ENCODE results near the gene TNNI3K.

The TNNI3K gene

DNA sequence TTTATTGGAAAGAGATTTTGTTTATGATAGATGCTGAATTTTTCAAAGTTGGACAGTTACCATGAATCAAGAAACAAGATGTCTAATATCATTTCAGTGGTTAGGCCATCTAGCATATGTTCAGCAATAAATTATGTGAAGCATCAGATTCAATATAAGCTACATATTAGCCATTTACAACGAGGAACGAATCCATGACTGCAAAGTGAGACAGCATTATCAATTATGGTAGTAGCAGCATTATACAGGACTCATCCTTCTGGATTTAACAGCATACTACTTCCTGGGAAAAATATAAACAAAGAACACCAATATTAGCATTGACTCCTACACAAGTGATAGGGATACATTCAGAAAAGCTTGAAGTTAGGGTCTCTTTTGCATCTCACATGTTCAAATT is 218.1 kb downstream of the TNNI3K start:
- no peak for FAIRE-seq

GRCh38 chr1:74455390-74455789 is 220.2 kb downstream of the TNNI3K start:
- no peak for FAIRE-seq

DNA sequence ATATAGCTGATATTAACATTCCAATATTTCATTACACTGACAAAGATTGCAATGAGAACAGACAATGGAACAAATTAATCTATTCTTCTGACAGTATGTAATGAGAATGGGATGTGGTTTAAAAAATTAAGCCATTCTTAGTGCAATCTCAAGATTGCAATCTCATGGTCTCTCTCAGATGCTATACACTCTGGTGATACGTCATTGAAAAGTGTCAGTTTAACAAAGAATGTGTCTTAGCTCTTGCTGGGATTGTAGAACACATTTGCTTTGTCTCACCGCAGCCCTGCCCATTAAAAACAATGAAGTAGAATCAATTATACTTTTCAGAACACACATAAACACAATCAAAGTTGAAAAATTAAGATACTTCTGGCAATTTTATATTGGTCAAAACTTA is 222.1 kb downstream of the TNNI3K start:
- no peak for FAIRE-seq

GRCh38 chr1:74463333-74463988 is 228.3 kb downstream of the TNNI3K start:
- FAIRE-seq: no peak

- no peak for FAIRE-seq
Observed at GRCh38 chr1:74464037-74464436, 228.8 kb downstream of the TNNI3K start.

DNA sequence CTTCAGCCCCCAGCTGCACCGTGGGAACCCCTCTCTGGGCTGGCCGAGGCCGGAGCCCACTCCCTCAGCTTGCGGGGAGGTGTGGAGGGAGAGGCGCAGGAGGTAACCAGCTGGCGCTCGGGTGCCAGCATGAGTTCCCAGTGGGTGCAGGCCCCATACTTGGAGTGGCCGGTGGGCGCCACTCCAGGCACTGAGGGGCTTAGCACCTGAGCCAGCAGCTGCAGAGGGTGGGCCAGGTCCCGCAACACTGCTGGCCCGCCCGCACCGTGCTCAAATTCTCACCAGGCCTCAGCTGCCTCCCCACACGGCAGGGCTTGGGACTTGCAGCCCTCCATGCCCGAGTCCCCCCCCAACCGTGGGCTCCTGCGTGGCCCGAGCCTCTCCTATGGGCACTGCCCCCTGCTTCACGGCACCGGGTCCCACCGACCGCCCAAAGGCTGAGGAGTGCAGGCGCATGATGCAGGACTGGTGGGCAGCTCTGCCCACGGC is 230.1 kb downstream of the TNNI3K start:
- FAIRE-seq: no peak

DNA sequence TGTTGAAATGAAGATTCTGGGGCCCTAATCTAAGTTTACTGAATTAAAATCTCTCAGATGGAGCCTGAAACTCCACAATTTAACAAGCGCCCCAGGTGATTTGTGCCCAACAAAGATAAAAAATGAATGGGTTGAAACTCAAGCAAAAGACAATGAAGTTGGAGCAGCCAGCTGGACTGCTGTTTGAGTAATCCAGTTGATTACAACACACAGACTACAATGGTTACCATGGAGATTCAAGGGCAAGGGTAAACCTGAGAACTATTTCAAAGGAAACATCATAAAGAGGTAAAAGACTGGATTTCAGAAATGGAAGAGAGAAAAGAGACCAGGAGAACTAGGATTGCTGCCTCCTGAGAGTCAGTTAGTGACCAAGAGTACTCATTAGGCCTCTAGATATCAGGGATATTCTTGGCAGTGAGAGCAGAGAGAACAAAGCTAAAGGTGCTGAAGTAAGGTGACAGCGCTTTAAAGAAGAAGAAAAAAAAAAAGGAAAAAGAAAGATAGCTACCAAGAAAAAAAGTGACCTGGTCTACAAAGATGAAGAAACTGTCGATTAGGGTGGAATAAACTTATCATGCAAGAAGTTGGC is 232.7 kb downstream of the TNNI3K start:
- no peak for FAIRE-seq

DNA sequence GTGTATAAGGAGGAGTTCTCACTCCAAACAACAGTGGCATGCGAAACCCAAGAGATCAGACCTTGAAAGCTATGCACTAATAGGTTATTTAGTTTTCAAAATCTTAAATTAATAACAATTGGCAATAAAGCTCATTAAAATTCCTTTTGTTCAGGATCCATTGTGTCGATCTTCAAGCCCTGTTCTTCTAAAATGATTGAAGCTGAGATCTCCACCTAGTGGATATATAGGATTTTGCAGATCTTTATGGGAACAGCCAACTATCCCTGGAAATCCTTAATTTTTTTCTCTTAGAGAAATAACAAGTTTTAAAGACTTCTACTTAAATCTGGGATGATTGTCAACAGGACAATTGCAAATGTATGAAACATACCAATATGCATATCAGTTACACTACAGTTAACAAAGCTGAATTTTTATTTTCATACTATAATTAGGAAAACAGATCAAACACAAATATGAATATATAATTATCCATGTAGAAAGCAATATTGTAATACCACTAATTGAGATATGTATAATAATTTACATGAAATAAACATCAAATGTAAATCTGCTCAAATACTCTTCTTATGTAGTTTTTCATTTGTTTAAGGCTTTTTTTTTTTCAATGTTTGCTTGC is 233.9 kb downstream of the TNNI3K start:
- FAIRE-seq: no peak

- FAIRE-seq: no peak
Observed at GRCh38 chr1:74470251-74470650, 235.1 kb downstream of the TNNI3K start.

DNA sequence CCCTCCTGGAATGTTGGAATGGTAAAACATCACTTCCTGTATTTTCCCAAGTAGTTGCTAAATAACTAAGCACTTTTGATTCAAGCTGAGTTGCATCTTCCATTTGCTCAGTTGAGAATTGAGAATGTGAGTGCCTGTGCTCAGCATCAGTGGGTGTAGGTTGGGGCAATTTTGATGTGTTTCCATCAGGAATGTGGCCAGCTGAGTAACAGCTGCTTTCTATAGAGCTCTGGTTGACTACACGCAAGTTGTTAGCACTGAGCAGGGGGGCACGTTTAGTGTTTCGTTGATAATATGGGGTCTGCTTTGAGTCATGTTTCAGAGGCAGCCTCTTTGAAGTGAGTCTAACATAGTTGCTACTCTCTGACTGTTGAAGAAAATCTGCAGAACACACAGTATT is 235.7 kb downstream of the TNNI3K start:
- no peak for FAIRE-seq

- no peak for FAIRE-seq
Observed at GRCh38 chr1:74471470-74471869, 236.3 kb downstream of the TNNI3K start.

DNA sequence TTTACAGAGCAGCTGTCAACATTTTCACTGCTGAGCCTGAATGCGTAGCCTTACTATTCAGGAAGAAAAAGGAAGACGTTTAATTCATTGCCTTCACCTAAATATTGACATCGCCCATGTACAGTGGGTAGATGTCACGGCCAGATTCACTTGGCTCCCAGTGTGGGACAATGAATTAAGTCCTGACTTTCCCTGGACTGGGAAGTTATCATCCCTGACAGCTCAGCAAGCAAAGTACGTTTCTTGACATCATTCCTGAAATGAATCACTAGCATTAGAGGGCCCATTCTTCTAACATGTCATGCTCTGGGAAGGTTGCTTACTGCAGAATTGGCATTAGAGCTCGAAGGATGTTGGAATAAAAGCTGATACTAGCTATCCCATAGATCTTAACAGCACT is 239.4 kb downstream of the TNNI3K start:
- FAIRE-seq: no peak

- FAIRE-seq: no peak
Observed at GRCh38 chr1:74478979-74479378, 243.8 kb downstream of the TNNI3K start.

DNA sequence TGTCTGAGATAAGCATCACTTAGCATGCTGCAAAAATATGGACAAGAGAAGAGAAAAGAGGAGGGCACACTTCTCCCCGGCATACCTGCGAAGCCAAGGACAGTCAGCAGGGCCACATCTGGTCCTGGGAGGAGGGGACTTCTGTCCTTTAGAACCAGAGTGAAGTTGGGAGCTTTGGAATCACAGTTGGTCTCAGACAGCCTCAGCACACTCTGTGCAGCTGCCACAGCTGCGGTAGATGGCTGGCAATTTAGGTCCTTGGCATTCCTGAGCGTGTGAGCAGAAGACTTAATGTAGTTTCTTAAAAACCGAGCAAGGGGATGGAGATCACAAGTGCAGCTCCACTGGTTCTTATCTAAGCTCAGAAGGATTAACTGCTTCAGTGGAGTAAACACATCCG is 244.9 kb downstream of the TNNI3K start:
- no peak for FAIRE-seq

- no peak for FAIRE-seq
Observed at GRCh38 chr1:74481607-74482006, 246.4 kb downstream of the TNNI3K start.

GRCh38 chr1:74485622-74486021 is 250.4 kb downstream of the TNNI3K start:
- no peak for FAIRE-seq

DNA sequence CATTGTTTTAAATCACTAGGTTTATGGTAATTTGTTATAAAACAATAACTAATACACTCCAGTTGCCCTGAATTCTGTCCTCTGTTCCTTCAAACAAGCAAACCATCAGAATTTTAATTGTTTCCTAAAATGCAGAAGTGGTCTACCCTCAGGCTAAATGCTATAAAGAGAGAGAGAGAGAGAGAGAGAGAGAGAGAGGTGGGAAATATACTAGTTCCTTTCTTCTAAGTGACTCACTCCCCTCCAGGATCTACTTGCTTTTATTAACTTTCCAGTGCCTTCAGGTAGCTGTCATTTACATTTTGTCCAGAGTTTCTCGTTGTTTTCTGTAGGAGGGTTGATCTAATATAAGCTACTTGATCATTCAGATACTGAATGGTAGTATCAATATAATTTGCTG is 250.8 kb downstream of the TNNI3K start:
- no peak for FAIRE-seq

DNA sequence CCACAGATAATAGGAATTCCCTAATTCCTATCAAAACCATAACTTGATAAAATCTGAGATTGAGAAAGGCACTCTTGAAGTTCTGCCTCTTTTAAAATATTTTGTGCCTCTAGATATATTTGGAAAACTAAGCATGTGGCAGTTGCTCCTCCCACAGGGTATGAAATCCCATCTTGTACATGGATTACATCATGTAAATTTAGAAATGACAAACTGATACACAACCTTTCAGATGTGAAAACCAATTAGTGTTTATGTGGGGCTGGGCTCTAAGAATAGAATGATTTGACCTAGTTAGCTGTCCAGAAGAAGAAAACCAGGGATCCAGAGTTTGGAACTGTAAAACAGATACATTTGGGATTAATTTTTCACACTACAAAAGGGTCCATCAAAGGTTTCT is 261.5 kb downstream of the TNNI3K start:
- no peak for FAIRE-seq

DNA sequence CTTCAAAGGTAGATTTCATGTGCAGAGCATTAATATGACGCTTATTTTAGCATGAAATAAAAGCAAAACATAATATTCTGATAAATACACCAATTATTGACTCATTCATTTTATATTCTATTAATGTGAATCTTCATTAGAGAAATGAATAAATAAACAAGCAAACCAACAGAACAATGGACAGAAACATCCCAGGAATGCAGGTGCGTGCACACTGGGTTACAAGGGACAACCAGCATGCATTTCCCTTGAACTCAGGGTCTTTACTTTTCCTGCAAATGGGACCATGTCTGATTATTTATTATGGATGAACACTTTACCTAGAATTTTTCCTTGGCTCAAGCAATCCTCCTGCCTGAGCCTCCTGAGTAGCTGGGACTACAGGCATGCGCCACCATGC is 263.7 kb downstream of the TNNI3K start:
- FAIRE-seq: no peak

- no peak for FAIRE-seq
Observed at GRCh38 chr1:74502432-74502831, 267.2 kb downstream of the TNNI3K start.

GRCh38 chr1:74502858-74503257 is 267.7 kb downstream of the TNNI3K start:
- FAIRE-seq: no peak

DNA sequence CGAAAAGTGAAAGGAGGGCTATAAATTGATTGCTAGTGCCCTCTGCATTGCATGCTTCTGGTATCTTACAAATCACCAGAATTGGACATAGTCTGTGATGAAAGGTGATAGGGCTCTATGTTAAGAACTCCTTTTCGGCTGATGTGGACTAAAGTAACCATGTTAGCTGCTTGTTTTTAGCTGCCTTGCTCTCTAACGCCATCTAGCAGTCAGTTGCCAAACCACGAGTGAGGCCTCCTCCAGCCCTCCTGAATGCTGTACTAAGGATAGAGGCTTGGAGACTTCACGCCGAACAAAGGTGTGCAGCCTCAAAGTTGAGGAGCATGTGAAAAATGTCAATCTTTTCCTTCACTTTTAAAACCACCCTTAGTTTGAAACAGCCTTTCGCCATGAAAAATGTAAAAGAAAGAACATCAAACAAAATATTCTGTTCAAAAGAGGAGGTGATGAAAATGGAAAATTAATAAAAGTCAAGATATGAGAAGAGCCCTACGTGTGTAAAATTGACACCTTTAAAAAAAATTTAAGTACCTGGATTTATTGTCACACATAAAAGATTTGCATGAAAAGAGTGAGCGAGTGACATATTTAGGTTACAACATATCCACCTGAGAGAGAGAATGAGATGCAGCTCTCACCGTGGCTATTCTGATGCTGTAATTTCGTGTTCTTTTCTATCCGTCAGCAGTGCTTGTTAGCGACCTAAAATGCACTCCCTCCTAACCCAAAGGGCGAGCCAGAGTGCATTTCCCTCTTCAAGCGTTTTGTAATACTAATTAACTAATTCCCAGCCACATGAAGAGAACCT is 269.1 kb downstream of the TNNI3K start:
- FAIRE-seq: no peak

DNA sequence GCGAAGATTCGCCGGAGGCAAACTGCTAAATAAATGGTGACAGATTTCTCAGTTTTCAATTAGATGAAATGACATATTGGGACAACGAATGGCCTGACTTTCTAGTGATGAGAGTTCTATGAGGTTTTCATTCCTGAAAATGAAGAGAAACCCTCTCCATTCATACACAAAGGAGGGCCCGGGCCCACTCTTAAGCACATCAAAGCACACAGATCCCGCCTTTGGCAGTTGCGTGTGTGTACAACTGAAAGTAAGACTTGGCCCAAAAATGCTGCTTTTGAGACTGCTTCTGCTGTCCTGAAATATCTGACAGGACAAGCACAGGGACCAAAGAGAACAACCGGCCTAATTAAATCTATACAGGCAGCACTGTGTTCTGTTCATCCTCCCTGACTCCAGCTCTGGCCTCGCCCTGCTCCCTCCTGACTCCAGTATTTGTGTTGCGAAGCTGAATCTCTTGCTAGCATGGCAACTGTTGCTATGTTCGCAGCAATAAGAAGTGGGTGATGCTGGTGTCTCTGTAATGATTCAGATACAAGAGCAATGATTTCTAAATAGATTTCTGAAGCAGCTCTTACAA is 269.8 kb downstream of the TNNI3K start:
- no peak for FAIRE-seq
